Measurements from ENCODE around the gene SERPINB6. TPM values are rescaled to one million over a fixed set of nuclear protein-coding genes. Genes with fewer than 3 reads are reported as not detected.
"Not testable (repeated sequence)": the region's sequence is repeated elsewhere in the genome, so short reads cannot be mapped to it uniquely, and the experiment has no call there.

The SERPINB6 gene
- total and polyA plus RNA-seq, 2 of the 4 experiments (the other 2 are of a cell fraction): 37.1 to 91.1 TPM

- Histone ChIP-seq H2AK9ac (replicated peaks; ENCODE audit: low read depth, low read length, poor library complexity) (peak overlapping the region; percentile 34), H3K23ac (ENCODE audit: low read depth, low read length) (no peak overlapping the region), H3K9ac (ENCODE audit: low read depth, low read length) (no peak overlapping the region), H3K27ac (ENCODE audit: insufficient read depth, low read length) (no peak overlapping the region), H2AK5ac (ENCODE audit: low read depth, low read length) (no peak overlapping the region), H4K8ac (ENCODE audit: low read depth in 2 of 2, low read length in 2 of 2) (no peak overlapping the region), H3K18ac (ENCODE audit: low read depth, low read length) (no peak overlapping the region), H2BK5ac (ENCODE audit: low read depth, low read length, poor library complexity, severe bottlenecking) (no peak overlapping the region), H4K5ac (ENCODE audit: low read depth, low read length) (no peak overlapping the region), H3K4me3 (ENCODE audit: insufficient read depth, low read depth, low read length) (no peak overlapping the region), H3K27me3 (ENCODE audit: control insufficient read depth, insufficient read depth, low read length) (no peaks in the 10 kb centered on the region), H3K36me3 (ENCODE audit: control insufficient read depth, insufficient read depth, low read length) (no peaks in the 10 kb centered on the region), H4K20me1 (ENCODE audit: insufficient read depth, low read length) (no peaks in the 10 kb centered on the region), H3K4ac (ENCODE audit: low read depth, low read length) (no peak overlapping the region), H3K79me1 (ENCODE audit: low read depth in 1 of 2, low read length in 2 of 2) (no peaks in the 10 kb centered on the region), H3K14ac (replicated peaks; ENCODE audit: low read depth, low read length) (no peak overlapping the region), H2BK20ac (ENCODE audit: low read depth, low read length) (no peak overlapping the region), H2BK15ac (ENCODE audit: low read depth, low read length) (no peak overlapping the region; the same call in 2 of the 3 replicates), H2AFZ (replicated peaks; ENCODE audit: low read length, poor library complexity) (no peak overlapping the region), H2BK120ac (ENCODE audit: low read depth, low read length) (no peak overlapping the region), H3K4me2 (ENCODE audit: low read depth, low read length) (no peak overlapping the region), H3K56ac (ENCODE audit: extremely low read depth, insufficient read depth, low read length) (no peak overlapping the region), H3K4me1 (ENCODE audit: control insufficient read depth, insufficient read depth, low read length) (no peaks in the 10 kb centered on the region; the same call in 1 of the 2 replicates), H3K9me1 (ENCODE audit: insufficient read depth, low read length) (no peaks in the 10 kb centered on the region), H4K91ac (ENCODE audit: insufficient read depth, low read depth, low read length) (no peak overlapping the region), H3K9me3 (ENCODE audit: control insufficient read depth, insufficient read depth, low read length) (no peaks in the 10 kb centered on the region)
- in situ Hi-C loops (cut with MboI; ENCODE audit: low sequenced_read_pairs): loop anchor here (5.0 to 10.0 kb wide), 2 partner anchors 89 to 136 kb away; partner anchors contain the start of gene SERPINB1
- POLR2A ChIA-PET (ENCODE audit: unreplicated experiment): no interaction called here
- no TSS peak for BruUV-seq (replicated peaks)
- TF ChIP-seq MAZ (IDR thresholded peaks at IDR 0.05; ENCODE audit: borderline replicate concordance, low read depth, low read length): no peak
- TF ChIP-seq, protein P1, sequence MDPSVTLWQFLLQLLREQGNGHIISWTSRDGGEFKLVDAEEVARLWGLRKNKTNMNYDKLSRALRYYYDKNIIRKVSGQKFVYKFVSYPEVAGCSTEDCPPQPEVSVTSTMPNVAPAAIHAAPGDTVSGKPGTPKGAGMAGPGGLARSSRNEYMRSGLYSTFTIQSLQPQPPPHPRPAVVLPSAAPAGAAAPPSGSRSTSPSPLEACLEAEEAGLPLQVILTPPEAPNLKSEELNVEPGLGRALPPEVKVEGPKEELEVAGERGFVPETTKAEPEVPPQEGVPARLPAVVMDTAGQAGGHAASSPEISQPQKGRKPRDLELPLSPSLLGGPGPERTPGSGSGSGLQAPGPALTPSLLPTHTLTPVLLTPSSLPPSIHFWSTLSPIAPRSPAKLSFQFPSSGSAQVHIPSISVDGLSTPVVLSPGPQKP (IDR thresholded peaks at IDR 0.05; ENCODE audit: borderline replicate concordance, low read depth, low read length): no peak
- intact Hi-C loops (cut with micrococcal nuclease): no loop called here
- dilution Hi-C loops (cut with HindIII; ENCODE audit: low sequenced_read_pairs, unreplicated experiment): no loop called here
- ATAC-seq (ENCODE audit: low read depth): no peak
- no peak for DNase-seq
- WGBS, 2 experiments (ENCODE audit: extremely low coverage in 2 of 2, insufficient read length in 1 of 2): no CpG with 5 or more reads among the region's 8 CpGs
- CTCF ChIA-PET: interaction anchor here (1.1 to 4.6 kb wide), 3 partner anchors 22 to 139 kb away, joined by 3 to 24 read pairs (median 3); no protein-coding TSS in a partner anchor
Measured at GRCh38 chr6:2931055-2931454, 40.3 kb downstream of the SERPINB6 start.

GRCh38 chr6:2927931-2928330 is 43.4 kb downstream of the SERPINB6 start:
- dilution Hi-C loops (cut with HindIII; ENCODE audit: low sequenced_read_pairs, unreplicated experiment); H3K27me3 ChIP-seq (ENCODE audit: control insufficient read depth, insufficient read depth, low read length); H3K9me1 ChIP-seq (ENCODE audit: insufficient read depth, low read length); H4K91ac ChIP-seq (ENCODE audit: insufficient read depth, low read depth, low read length); H4K20me1 ChIP-seq (ENCODE audit: insufficient read depth, low read length); H3K23ac ChIP-seq (ENCODE audit: low read depth, low read length); H4K5ac ChIP-seq (ENCODE audit: low read depth, low read length); DNase-seq; H3K4me2 ChIP-seq (ENCODE audit: low read depth, low read length); H3K14ac ChIP-seq (replicated peaks; ENCODE audit: low read depth, low read length); H3K18ac ChIP-seq (ENCODE audit: low read depth, low read length); intact Hi-C loops (cut with micrococcal nuclease); H3K27ac ChIP-seq (ENCODE audit: insufficient read depth, low read length); CTCF ChIA-PET; H2BK15ac ChIP-seq (ENCODE audit: low read depth, low read length); H3K56ac ChIP-seq (ENCODE audit: extremely low read depth, insufficient read depth, low read length); H3K9me3 ChIP-seq (ENCODE audit: control insufficient read depth, insufficient read depth, low read length); POLR2A ChIA-PET (ENCODE audit: unreplicated experiment); H3K4ac ChIP-seq (ENCODE audit: low read depth, low read length); H3K36me3 ChIP-seq (ENCODE audit: control insufficient read depth, insufficient read depth, low read length); H2BK20ac ChIP-seq (ENCODE audit: low read depth, low read length); H3K79me1 ChIP-seq (ENCODE audit: low read depth in 1 of 2, low read length in 2 of 2); H3K4me1 ChIP-seq (ENCODE audit: control insufficient read depth, insufficient read depth, low read length); H3K9ac ChIP-seq (ENCODE audit: low read depth, low read length); H2BK120ac ChIP-seq (ENCODE audit: low read depth, low read length); H2AFZ ChIP-seq (replicated peaks; ENCODE audit: low read length, poor library complexity); BruUV-seq (replicated peaks); H2AK5ac ChIP-seq (ENCODE audit: low read depth, low read length); ATAC-seq (ENCODE audit: low read depth); H2BK5ac ChIP-seq (ENCODE audit: low read depth, low read length, poor library complexity, severe bottlenecking); in situ Hi-C loops (cut with MboI; ENCODE audit: low sequenced_read_pairs); H2AK9ac ChIP-seq (replicated peaks; ENCODE audit: low read depth, low read length, poor library complexity); H3K4me3 ChIP-seq (ENCODE audit: insufficient read depth, low read depth, low read length); H4K8ac ChIP-seq (ENCODE audit: low read depth in 2 of 2, low read length in 2 of 2): not testable (repeated sequence)
- WGBS, 2 experiments (ENCODE audit: extremely low coverage in 2 of 2, insufficient read length in 1 of 2): 82% methylated on average over 3 of the region's 13 CpGs; no CpG with 5 or more reads in 1 of the 2 experiments
